Measurements from ENCODE around the gene ABCA1.

ABCA1 gene

DNA sequence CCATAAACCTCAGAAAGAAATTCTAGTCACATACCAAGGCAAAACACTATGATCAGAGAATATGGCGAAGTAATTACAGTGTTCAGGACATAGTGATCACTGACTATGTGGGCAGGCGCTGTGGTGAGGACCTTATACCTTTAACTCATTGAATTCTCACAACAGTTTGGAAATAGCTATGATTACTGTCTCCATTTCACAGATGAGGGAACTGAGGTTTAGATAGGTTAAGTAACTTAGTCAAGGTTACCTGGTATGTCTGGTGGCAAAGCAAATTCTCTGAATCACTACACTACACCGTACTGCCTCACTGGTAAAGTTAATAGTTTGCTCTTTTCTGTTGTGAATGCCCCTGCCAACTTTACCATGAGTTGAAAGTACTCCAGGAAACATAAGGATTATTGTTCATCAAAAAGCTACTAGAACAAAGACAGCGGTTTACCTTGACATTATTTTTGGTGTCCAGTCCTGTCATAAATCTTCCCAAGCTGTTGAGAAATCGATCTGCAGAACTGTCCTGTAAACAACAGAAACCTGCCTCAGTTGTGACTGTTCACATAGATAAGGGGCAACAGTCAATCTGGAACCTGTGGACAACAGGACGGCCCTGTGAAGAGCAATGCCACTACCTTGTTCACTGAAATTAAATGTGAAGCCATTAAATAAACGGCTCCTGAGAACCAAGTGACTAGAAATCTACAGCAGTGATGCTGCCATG, 127.7 kb downstream of the ABCA1 start:
- DNase-seq (ENCODE audit: low spot score) = no peak

DNA sequence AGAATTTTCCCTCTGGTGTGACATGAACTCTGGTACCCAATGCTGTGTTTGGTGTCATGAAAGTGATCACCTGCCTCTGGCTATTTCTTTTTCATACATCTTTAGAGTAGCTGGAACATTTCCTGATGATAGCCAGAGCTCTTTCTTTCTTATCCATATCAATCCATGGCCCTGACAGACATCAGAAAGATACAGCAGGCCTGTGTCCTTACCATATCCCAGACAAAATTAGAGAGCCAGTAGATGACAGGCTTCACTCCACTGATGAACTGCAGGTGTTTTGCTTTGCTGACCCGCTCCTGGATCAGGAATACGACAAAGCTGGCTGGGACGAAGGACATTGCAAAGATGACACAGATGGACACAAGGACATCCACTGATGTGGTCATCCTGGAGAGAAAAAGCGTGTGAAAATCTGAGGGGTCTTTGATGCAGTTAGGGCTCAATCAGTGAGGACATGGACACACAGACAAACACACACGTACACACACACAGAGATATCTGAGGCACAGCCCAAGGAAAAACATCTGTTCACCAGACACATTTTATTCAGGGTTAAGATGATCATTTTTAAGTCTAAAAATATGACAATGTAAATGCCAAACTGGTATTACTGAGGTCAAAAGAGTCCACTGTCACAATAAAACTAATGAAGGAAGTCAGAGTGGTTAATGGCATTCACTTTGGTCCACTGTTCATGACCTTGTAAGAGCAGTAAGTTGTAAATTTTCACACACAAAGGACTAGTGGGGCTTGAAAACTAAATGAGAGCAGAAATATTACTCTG, 129.6 kb downstream of the ABCA1 start:
- no peak for DNase-seq (ENCODE audit: low spot score)

- no peak for DNase-seq (ENCODE audit: low spot score)
These were observed 132.1 kb downstream of the ABCA1 start for GRCh38 chr9:104795857-104796256.

DNA sequence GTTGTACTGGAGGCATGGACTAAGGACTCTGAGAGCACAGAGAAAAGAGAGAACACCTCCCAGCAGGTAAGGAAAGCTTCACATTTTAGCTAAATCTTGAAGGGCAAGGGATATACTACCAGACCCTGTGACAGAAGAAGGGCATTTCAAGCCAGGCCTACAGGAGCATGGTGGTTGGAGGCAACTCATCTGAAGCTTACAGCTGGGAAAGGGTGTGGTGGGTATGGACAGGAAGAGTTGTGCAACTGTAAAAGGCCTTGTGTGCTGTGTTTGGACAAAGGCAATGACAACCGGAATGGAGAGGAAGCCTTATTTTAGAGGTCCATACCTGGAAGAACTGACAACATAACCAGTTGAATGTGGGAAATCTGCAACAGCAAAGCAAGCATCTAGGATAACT, 132.9 kb downstream of the ABCA1 start:
- no peak for DNase-seq (ENCODE audit: low spot score)

- DNase-seq (ENCODE audit: low spot score) = no peak
These were observed 133.9 kb downstream of the ABCA1 start for GRCh38 chr9:104794070-104794469.

GRCh38 chr9:104788251-104788650, 139.7 kb downstream of the ABCA1 start:
- DNase-seq (ENCODE audit: low spot score) = no peak

DNA sequence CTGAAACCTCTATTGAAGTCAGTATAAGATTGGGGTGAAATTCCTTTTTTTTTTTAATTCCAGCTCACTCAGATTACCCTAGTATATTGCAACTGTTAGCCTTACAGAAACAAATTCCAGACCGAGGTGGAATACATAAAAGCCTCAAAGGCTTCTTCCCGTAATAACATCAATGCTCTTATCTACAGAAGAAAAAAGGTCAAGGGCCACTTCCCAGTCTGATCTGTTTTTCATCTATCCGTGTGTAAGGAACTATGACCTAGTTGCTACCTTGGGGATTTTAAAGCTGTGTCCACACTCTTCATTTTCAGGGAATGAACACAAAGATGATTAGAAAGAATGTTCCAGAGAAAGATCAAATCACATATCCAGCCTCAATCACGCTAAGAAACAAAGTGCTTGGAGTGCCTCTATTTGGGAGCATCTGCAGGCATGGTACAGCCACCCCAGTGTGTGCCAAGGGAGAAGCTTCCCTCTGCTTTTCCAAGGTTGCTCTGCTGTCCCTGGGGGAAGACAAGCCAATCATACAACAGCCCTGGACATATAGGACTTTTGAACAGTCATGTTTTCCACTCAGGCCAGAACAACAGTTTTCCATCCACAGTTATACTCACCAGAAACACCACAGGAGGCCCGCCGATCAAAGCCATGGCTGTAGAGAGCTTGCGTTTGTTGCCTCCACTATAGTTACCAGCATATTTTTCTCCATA, 140.5 kb downstream of the ABCA1 start:
- DNase-seq (ENCODE audit: low spot score) = no peak

DNA sequence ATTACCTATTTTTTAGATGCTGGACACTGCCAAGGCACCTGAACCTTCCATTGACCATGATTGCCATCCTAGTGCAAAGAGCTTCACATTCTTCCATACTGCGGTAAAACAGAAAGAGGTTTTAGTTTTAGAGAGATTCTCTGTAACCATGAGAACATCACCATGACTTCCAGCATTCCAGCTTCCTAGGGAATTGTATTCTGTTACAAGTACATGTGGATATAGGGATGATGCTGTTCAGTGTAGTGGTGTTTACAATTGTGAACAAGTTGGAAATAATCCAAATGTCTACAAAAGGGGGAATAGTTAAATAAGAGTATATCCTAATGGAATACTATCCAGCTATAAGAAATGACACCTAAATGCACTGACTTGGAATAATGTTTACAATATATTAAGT, 141.7 kb downstream of the ABCA1 start:
- no peak for DNase-seq (ENCODE audit: low spot score)

DNA sequence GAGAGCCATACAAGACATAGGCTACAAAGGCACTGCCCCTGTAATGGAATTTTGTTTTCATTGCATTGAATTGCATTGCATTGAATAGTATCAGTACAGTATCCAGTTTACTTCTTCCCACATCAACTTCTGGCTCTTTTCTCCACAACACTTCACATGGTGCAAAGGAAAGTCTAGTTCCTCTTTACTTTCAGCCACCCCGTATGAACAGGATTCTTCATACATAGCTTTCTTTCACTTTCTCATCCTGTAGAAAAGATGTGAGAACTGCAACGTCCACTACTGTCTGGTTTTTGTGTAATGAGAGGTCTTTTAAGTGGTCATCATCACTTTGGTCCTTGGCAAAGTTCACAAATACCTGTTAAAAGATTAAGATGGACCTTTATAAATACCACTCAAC, 143.9 kb downstream of the ABCA1 start:
- no peak for DNase-seq (ENCODE audit: low spot score)

GRCh38 chr9:104783588-104783987, 144.4 kb downstream of the ABCA1 start:
- DNase-seq (ENCODE audit: low spot score) = no peak

GRCh38 chr9:104780796-104781395, 147.1 kb downstream of the ABCA1 start:
- no peak for DNase-seq (ENCODE audit: low spot score)

GRCh38 chr9:104779946-104780535, 147.9 kb downstream of the ABCA1 start:
- DNase-seq (ENCODE audit: low spot score) = no peak

GRCh38 chr9:104779334-104779733, 148.6 kb downstream of the ABCA1 start:
- DNase-seq (ENCODE audit: low spot score) = no peak

DNA sequence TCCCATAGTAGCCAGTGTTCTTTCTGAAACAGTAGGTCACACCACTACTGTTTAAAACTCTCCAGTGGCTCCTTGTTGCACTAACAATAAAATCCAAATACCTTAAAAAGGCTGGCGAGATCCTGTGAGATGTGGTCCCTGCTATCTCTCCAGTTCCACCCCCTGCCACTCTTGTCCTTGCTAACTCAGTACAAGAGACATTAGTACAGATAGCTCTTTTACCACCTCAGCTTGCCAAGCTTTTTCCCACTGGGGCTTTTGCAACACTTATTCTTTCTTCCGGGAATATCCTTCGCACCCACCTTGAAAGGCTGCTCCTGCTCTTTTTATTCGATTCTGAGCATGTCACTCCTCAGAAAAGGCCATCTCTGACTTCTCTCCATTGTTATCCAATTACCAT, 149.2 kb downstream of the ABCA1 start:
- DNase-seq (ENCODE audit: low spot score) = no peak

DNA sequence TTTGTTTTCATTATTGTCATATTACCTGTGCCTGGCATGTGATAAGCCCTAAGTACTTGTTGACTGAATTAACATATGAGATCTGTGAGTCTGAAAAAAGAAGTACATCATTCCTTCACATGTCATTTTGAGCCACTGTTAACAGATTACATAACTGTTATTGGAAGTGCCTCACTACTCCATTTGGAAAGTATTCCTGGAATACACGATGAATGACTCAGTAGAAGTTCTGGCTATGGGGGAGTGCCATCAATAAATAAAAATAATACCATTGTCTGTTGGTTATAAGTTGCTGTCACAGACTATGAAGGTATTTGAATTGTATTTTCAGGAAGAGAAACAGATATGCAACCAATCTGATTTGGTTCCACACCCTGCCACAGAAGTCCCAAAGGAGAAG, 151.2 kb downstream of the ABCA1 start:
- no peak for DNase-seq (ENCODE audit: low spot score)

DNA sequence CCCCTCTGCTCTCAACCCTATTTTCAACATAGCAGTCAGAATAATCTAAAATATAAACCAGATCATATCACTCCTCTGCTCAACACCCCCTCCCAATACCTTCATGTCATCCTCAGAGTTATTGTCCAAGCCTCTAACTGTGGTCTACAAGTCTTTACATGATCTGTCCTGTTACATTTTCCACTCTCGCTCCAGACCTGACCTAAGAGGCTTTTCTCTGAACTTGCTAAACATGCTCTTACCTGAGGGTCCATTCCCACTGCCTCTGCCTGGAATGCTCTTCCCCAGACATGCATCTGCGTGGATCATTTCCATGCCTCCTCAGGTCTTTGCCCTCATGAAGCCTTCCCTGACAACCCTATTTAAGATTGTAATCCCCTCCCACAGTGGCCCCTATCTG, 152.0 kb downstream of the ABCA1 start:
- no peak for DNase-seq (ENCODE audit: low spot score)

GRCh38 chr9:104775574-104775936, 152.4 kb downstream of the ABCA1 start:
- no peak for DNase-seq (ENCODE audit: low spot score)

GRCh38 chr9:104774831-104775573, 153.0 kb downstream of the ABCA1 start:
- DNase-seq (ENCODE audit: low spot score) = no peak

GRCh38 chr9:104774132-104774531, 153.8 kb downstream of the ABCA1 start:
- DNase-seq (ENCODE audit: low spot score) = no peak

DNA sequence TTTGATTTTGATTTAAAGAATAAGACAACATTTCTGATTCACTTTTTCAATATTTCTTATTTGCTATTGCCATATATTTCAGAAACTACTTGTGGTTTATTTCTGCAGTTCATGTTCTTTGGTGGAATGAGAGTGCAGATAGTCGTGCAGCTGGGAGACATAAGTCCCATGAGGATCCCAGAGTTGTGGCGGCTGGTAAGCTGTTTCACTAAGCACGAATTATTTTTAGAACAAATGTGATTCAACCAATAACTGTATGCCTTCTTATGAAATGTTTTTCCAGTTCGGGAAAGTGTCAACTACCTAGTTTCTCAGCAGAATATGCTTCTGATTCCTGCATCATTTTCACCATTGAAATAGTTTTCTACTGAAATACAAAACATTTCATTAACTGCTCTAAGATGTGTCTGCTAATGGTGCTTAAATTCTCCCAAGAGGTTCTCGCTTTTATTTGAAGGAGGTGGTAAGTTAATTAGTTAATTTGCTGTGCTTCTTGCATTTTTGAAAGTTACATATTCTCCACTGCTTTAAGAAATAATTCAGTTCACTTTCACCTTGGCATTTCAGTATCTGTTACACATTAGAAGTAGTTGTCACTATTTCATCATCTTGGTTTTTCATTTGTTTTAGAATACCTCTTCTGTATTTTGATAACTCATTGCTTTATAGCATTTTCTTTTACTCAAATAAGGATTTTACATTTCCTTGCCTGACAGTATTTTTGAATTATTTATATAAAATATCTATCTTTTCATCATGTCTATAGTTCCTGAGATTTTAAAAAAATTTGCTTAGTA, 155.0 kb downstream of the ABCA1 start:
- DNase-seq (ENCODE audit: low spot score) = no peak

DNA sequence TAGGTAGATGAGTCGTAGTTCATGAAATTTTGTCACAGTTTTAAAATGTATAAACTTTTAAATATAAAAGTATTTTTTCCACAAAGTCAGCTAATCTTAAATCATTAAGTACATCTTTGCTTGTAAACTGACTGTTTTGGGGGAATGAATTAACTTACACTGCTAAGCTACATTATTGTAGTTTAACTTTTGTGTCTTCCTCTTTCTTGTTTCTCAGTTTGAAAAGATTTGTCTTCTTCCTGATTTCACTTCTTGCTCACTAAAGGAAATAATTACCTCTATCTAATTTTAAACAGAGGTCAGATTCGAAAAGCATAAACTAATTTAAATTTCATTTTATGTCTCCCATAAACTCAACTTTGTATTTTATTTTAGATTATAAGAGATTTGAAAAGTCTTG, 158.3 kb downstream of the ABCA1 start:
- no peak for DNase-seq (ENCODE audit: low spot score)

Data from D341Med (cell line).